IMR-90 (cell line): Measurements from ENCODE around the gene CCL11. TPM values are rescaled to one million over a fixed set of nuclear protein-coding genes. Genes with fewer than 3 reads are reported as not detected.

Experiments
- ATAC-seq: fragments of 200-7000 bp; cut with Tn5 transposase; 2 replicates; pipeline ENCODE4 v1.9.1; 2020; ENCODE audit warnings: low read depth, mild to moderate bottlenecking, moderate library complexity
- BruUV-seq: library from RNA; stranded (reverse); fragments of 400-500 nt; replicated peaks from 2 replicates; lab custom pipeline; 2021; lab: Mats Ljungman, UMichigan
- CTCF ChIA-PET: fragments of 300-600 bp; formaldehyde crosslinking; extraction: SDS; loops from one replicate; lab custom pipeline; 2021; ENCODE audit warnings: antibody characterized with exemption; lab: Yijun Ruan, JAX
- POLR2A ChIA-PET: fragments of 300-600 bp; sonication (Branson Sonifier 250); formaldehyde crosslinking; loops from one replicate; lab custom pipeline; 2022; ENCODE audit warnings: antibody characterized with exemption; ENCODE audit not compliant: unreplicated experiment; lab: Charles Lee
- DNase-seq: peaks from one replicate; pipeline ENCODE4 v3.0.0; 2013
- H2AFZ ChIP-seq: replicated peaks from 2 replicates; pipeline ENCODE3; 2013; ENCODE audit warnings: low read length, mild to moderate bottlenecking; ENCODE audit not compliant: poor library complexity
- H2AK5ac ChIP-seq: 2 replicates; pipeline ENCODE4 v1.6.1; 2013; ENCODE audit warnings: low read depth, low read length, inconsistent platforms
- H2AK9ac ChIP-seq: replicated peaks from 2 replicates; pipeline ENCODE3; 2013; ENCODE audit warnings: mild to moderate bottlenecking, low read depth, low read length, moderate library complexity; ENCODE audit not compliant: poor library complexity
- H2BK120ac ChIP-seq: 2 replicates; pipeline ENCODE4 v1.6.1; 2013; ENCODE audit warnings: low read depth, low read length, inconsistent platforms
- H2BK15ac ChIP-seq: 3 replicates; pipeline ENCODE4 v1.6.1; 2013; ENCODE audit warnings: low read depth, low read length, inconsistent platforms
- H2BK20ac ChIP-seq: 2 replicates; pipeline ENCODE4 v1.6.1; 2013; ENCODE audit warnings: low read depth, mild to moderate bottlenecking, inconsistent platforms, low read length, moderate library complexity
- H2BK5ac ChIP-seq: 2 replicates; pipeline ENCODE4 v1.6.1; 2013; ENCODE audit warnings: mild to moderate bottlenecking, low read depth, low read length, inconsistent platforms; ENCODE audit not compliant: poor library complexity, severe bottlenecking
- H3K14ac ChIP-seq: replicated peaks from 2 replicates; pipeline ENCODE4 v1.6.1; 2013; ENCODE audit warnings: low read depth, low read length, inconsistent platforms
- H3K18ac ChIP-seq: 2 replicates; pipeline ENCODE4 v1.6.1; 2013; ENCODE audit warnings: low read depth, low read length, control low read depth
- H3K23ac ChIP-seq: 2 replicates; pipeline ENCODE4 v1.6.1; 2013; ENCODE audit warnings: low read depth, low read length, inconsistent platforms
- H3K27ac ChIP-seq: 2 replicates; pipeline ENCODE4 v1.5.1; 2013; ENCODE audit warnings: mild to moderate bottlenecking, control low read depth, low read length; ENCODE audit not compliant: insufficient read depth
- H3K27me3 ChIP-seq: 2 replicates; pipeline ENCODE4 v1.6.1; 2013; ENCODE audit warnings: low read length; ENCODE audit not compliant: control insufficient read depth, insufficient read depth
- H3K36me3 ChIP-seq: 2 replicates; pipeline ENCODE4 v1.6.1; 2013; ENCODE audit warnings: low read length, mixed read lengths; ENCODE audit not compliant: control insufficient read depth, insufficient read depth
- H3K4ac ChIP-seq: 2 replicates; pipeline ENCODE4 v1.6.1; 2013; ENCODE audit warnings: low read depth, low read length, inconsistent platforms
- H3K4me1 ChIP-seq: 2 replicates; pipeline ENCODE4 v1.6.1; 2013; ENCODE audit warnings: low read length, mixed read lengths; ENCODE audit not compliant: control insufficient read depth, insufficient read depth
- H3K4me2 ChIP-seq: 2 replicates; pipeline ENCODE4 v1.6.1; 2013; ENCODE audit warnings: low read depth, mild to moderate bottlenecking, control low read depth, low read length, moderate library complexity
- H3K4me3 ChIP-seq: 2 replicates; pipeline ENCODE4 v1.5.1; 2013; ENCODE audit warnings: low read depth, mild to moderate bottlenecking, control low read depth, low read length, moderate library complexity; ENCODE audit not compliant: insufficient read depth
- H3K56ac ChIP-seq: 2 replicates; pipeline ENCODE4 v1.6.1; 2013; ENCODE audit warnings: low read length, inconsistent platforms; ENCODE audit not compliant: insufficient read depth; ENCODE audit errors: extremely low read depth
- H3K79me1 ChIP-seq, 2 experiments: 2 replicates each; pipeline ENCODE4 v1.6.1; 2013; ENCODE audit warnings: low read length in 2 of 2, inconsistent platforms in 1 of 2, low read depth in 1 of 2
- H3K9ac ChIP-seq: 2 replicates; pipeline ENCODE4 v1.6.1; 2013; ENCODE audit warnings: low read depth, low read length, control low read depth
- H3K9me1 ChIP-seq: 2 replicates; pipeline ENCODE4 v1.6.1; 2013; ENCODE audit warnings: low read length, inconsistent platforms; ENCODE audit not compliant: insufficient read depth
- H3K9me3 ChIP-seq: 2 replicates; pipeline ENCODE4 v1.6.1; 2013; ENCODE audit warnings: low read length; ENCODE audit not compliant: control insufficient read depth, insufficient read depth
- H4K20me1 ChIP-seq: 2 replicates; pipeline ENCODE4 v1.6.1; 2013; ENCODE audit warnings: low read length, inconsistent platforms; ENCODE audit not compliant: insufficient read depth
- H4K5ac ChIP-seq: 2 replicates; pipeline ENCODE4 v1.6.1; 2013; ENCODE audit warnings: mild to moderate bottlenecking, low read depth, low read length, control low read depth
- H4K8ac ChIP-seq, 2 experiments: 2 replicates each; pipeline ENCODE4 v1.6.1; 2013; ENCODE audit warnings: low read depth in 2 of 2, low read length in 2 of 2, control low read depth in 1 of 2, inconsistent platforms in 1 of 2
- H4K91ac ChIP-seq: 2 replicates; pipeline ENCODE4 v1.6.1; 2013; ENCODE audit warnings: low read depth, low read length, inconsistent platforms; ENCODE audit not compliant: insufficient read depth
- BHLHE40 ChIP-seq: fragments of 150-350 bp; IDR thresholded peaks from 2 replicates; pipeline ENCODE4 v1.6.1; 2016; ENCODE audit warnings: mild to moderate bottlenecking, low read depth, low read length
- FOS ChIP-seq: fragments of 150-350 bp; IDR thresholded peaks from 2 replicates; pipeline ENCODE4 v1.6.1; 2016; ENCODE audit warnings: low read depth, low read length
- MAFK ChIP-seq: IDR thresholded peaks from 2 replicates; pipeline ENCODE4 v1.6.1; 2012; ENCODE audit warnings: low read depth, low read length, improper control_type of control experiment
- MAZ ChIP-seq: IDR thresholded peaks from 2 replicates; pipeline ENCODE4 v1.6.1; 2012; ENCODE audit warnings: low read depth, mild to moderate bottlenecking, low read length, improper control_type of control experiment, moderate library complexity, borderline replicate concordance
- MXI1 ChIP-seq: IDR thresholded peaks from 2 replicates; pipeline ENCODE4 v1.6.1; 2012; ENCODE audit warnings: low read depth, mild to moderate bottlenecking, low read length, moderate library complexity, borderline replicate concordance
- NFE2L2 ChIP-seq: fragments of 150-350 bp; IDR thresholded peaks from 2 replicates; pipeline ENCODE4 v1.6.1; 2016; ENCODE audit warnings: low read depth, mild to moderate bottlenecking, low read length
- POLR2A ChIP-seq: IDR thresholded peaks from 2 replicates; pipeline ENCODE4 v1.6.1; 2012; ENCODE audit warnings: mild to moderate bottlenecking, low read depth, low read length
- RFX5 ChIP-seq: IDR thresholded peaks from 2 replicates; pipeline ENCODE4 v1.8.0; 2012; ENCODE audit warnings: low read depth, mild to moderate bottlenecking, low read length, moderate library complexity
- WGBS, 2 experiments: methylation state at CpG; one replicate each; pipeline versions ENCODE4 v1.1.5 to v1.1.7; 2013; ENCODE audit warnings: missing lambda C conversion rate in 2 of 2; ENCODE audit not compliant: insufficient read length in 1 of 2; ENCODE audit errors: extremely low coverage in 2 of 2; 5-methylcytosine and 5-hydroxymethylcytosine counted together
- dilution Hi-C: fragments of 300-500 bp; cut with HindIII; formaldehyde crosslinking; loops from one replicate; pipeline ENCODE4 v1.14.3; 2018; ENCODE audit warnings: low sequenced_read_pairs; ENCODE audit not compliant: unreplicated experiment
- in situ Hi-C: fragments of 300-500 bp; cut with MboI; formaldehyde crosslinking; loops from 3 replicates; pipeline ENCODE4 v1.14.3; 2019; ENCODE audit warnings: low sequenced_read_pairs, inconsistent platforms, mixed read lengths
- intact Hi-C: fragments of 100-400 bp; cut with micrococcal nuclease; formaldehyde crosslinking; loops from 2 replicates; pipeline ENCODE4 v1.10.0; 2022
- polyA plus RNA-seq, 3 experiments: library from polyadenylated mRNA; depleted of rRNA; stranded (reverse); fragments of >200 nt; gene quantifications; 2 replicates each; pipeline ENCODE4 v1.2.3, GENCODE V29; 2012; ENCODE audit warnings: low replicate concordance in 1 of 3
- total RNA-seq: library from RNA; depleted of rRNA; stranded (reverse); fragments of >200 nt; gene quantifications from 2 replicates; pipeline ENCODE4 v1.2.3, GENCODE V29; 2012

The CCL11 gene
- total and polyA plus RNA-seq, 2 of the 4 experiments (the other 2 are of a cell fraction), result not detected

GRCh38 chr17:34255381-34255732 is 30.2 kb upstream of the CCL11 start:
- H3K23ac ChIP-seq, result peak overlapping the region; percentile 54
- H3K9ac ChIP-seq, result peak overlapping the region; percentile 83
- peak overlapping the region; percentile 76 for H3K27ac ChIP-seq
- peak overlapping the region; percentile 90 for H3K4me2 ChIP-seq
- BruUV-seq, result TSS peak; percentile 93
- H4K20me1 ChIP-seq, result no peaks in the 10 kb centered on the region
- peak overlapping the region; percentile 85 for H4K91ac ChIP-seq
- CTCF ChIA-PET, result interaction anchor here (0.6 to 1.9 kb wide), 3 partner anchors 10 to 106 kb away, joined by 3 to 5 read pairs (median 4); no protein-coding TSS in a partner anchor
- H4K5ac ChIP-seq, result peak overlapping the region; percentile 55
- H3K56ac ChIP-seq, result peak overlapping the region; percentile 74
- peaks cover 3% of the 10 kb centered on the region; the same call in 1 of the 2 replicates for H3K36me3 ChIP-seq
- H2BK5ac ChIP-seq, result peak overlapping the region; percentile 69
- peak overlapping the region; percentile 92 for H2BK120ac ChIP-seq
- H3K9me3 ChIP-seq, result no peaks in the 10 kb centered on the region
- in situ Hi-C loops, result loop anchor here (25.0 kb wide), 1 partner anchor 857 kb away; the partner anchor contains the start of genes FNDC8 and RAD51D
- H3K27me3 ChIP-seq, result no peaks in the 10 kb centered on the region
- POLR2A ChIA-PET, result interaction anchor here (0.6 to 1.8 kb wide), 2 partner anchors 99 to 100 kb away, joined by 4 to 6 read pairs; no protein-coding TSS in a partner anchor
- H2AK5ac ChIP-seq, result 0 out of 2 replicates have a peak overlapping the region, but pooled peaks have one; percentile 54
- dilution Hi-C loops, result no loop called here
- intact Hi-C loops, result loop anchor here (1.0 kb wide), 3 partner anchors 20 to 55 kb away; no protein-coding TSS in a partner anchor
- H2AFZ ChIP-seq, result peak overlapping the region; percentile 92
- H3K4me1 ChIP-seq, result peaks cover 35% of the 10 kb centered on the region
- TF ChIP-seq FOS, result no peak
- TF ChIP-seq MXI1, result no peak
- no peak for TF ChIP-seq MAFK
- TF ChIP-seq BHLHE40, result no peak
- no peak for TF ChIP-seq POLR2A
- no peak for TF ChIP-seq RFX5
- no peak for TF ChIP-seq NFE2L2
- TF ChIP-seq MAZ, result no peak
- peak overlapping the region; percentile 84 for H3K18ac ChIP-seq
- H3K79me1 ChIP-seq, result no peaks in the 10 kb centered on the region
- peak overlapping the region; percentile 70; the same call in 2 of the 3 replicates for H2BK15ac ChIP-seq
- peak overlapping the region; percentile 67 for H2BK20ac ChIP-seq
- peak overlapping the region; percentile 47 for H3K4me3 ChIP-seq
- peak overlapping the region; percentile 13 for H2AK9ac ChIP-seq
- peaks cover 24% of the 10 kb centered on the region for H3K9me1 ChIP-seq
- WGBS, 2 experiments, result 0% methylated on average over 2 of the region's 5 CpGs; no CpG with 5 or more reads in 1 of the 2 experiments
- DNase-seq (no peak), ATAC-seq (peak; percentile 4)
- peak overlapping the region; percentile 86 for H3K4ac ChIP-seq
- H4K8ac ChIP-seq, result peak overlapping the region; percentile 31 to 77
- peak overlapping the region; percentile 95 for H3K14ac ChIP-seq
